ENCODE results near the gene PTPRF. TPM values are rescaled to one million over a fixed set of nuclear protein-coding genes. Genes with fewer than 3 reads are reported as not detected.

The PTPRF gene
- polyA plus RNA-seq, 3 donors = 228 to 244 (median 233) TPM

GRCh38 chr1:43600033-43601020 is 69.6 kb downstream of the PTPRF start:
- DNase-seq = no peak

DNA sequence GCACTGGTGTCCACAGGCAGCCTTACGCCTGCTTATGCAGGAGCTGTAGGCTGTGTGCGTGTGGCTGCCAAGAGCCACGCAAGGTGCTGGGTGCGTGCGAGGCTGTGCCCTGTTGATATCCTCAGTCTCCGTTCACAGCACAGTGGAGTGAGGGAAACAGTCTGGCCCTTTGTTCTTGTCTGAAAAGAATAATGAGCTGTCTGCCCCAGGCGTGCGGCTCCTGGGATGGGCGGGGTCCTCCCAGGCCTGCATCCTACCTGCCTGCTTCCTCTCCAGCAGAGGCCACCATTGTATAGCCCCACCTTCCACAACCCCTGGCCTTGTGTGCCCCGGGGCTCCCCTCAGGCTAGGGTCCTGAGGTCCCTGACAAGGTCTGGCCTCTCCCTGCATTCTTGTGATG is 72.3 kb downstream of the PTPRF start:
- no peak for DNase-seq

DNA sequence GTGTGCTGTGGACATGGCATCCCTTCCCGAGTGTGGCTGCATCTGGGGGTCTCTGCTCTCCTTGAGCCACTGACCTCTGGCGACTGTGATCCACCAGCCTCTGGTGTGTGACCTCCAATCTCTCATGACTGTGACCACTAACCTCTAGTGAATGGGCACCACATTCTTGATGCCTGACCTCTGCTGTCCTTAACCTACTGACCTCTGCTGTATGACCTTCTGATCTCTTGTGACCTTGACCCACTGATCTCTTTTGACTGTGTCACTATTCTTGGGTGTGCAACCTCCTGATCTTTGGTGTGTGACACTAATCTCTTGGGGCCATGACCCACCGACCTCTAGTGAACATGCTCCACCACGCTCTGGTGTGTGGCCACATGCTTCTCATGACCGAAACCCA is 73.5 kb downstream of the PTPRF start:
- no peak for DNase-seq

- DNase-seq = no peak
These were observed 74.5 kb downstream of the PTPRF start for GRCh38 chr1:43605157-43605556.

- DNase-seq = no peak
These were observed 75.1 kb downstream of the PTPRF start for GRCh38 chr1:43605766-43606165.

GRCh38 chr1:43606624-43607023 is 75.9 kb downstream of the PTPRF start:
- DNase-seq = no peak

DNA sequence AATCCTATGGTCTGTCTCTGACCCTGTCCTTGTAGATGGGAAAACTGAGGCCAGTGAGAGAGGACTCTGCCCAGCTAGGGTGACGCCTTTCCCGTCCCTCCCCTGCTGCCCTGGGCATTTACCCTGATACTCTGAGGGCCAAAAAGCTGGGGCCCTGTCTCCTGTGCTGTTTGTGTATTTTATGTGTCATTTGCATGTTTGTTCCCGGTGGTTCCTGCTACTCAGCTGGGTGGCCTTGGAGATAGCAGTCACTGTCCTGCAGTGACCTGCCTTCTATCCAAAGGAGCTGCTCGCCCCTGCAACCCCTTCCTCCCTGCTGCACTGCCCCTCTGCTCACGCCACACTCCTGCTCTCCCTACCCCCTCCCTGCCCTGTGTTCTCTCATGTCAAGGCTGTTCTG is 78.1 kb downstream of the PTPRF start:
- no peak for DNase-seq

DNA sequence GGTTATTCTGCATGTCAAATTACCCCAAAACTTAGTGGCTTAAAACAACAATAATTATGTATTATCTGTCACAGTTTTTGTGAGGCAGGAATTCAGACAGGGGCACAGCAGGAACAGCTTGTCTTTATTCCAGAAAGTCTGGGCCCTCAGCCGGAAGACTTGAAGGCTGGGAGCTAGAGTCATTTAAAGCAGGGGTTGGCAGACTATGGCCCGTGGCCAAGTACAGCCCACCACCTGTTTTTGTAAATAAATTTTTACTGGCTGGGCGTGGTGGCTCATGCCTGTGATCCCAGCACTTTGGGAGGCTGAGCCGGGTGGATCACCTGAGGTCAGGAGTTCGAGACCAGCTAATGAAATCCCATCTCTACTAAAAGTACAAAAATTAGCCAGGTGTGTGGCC is 79.7 kb downstream of the PTPRF start:
- DNase-seq = no peak

DNA sequence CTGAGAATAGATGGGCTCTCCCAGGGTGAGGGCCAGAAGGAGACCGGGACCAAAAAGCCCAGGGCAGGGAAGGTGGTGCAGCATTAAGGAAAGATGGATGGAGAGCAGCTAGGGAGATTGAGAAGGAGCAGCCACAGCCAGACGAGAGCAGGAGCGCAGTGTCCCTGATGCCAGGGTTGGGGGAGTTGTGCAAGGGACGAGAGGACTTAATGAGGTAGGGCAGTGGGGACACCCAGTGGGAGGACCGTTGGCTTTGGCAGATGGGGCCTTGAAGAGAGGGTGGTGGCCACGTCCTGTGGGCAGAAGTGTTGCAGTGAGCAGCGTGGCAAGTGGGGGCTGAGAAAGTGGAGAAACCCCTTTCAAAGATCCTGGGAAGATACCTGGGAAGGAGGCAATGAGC is 81.3 kb downstream of the PTPRF start:
- DNase-seq = no peak

DNA sequence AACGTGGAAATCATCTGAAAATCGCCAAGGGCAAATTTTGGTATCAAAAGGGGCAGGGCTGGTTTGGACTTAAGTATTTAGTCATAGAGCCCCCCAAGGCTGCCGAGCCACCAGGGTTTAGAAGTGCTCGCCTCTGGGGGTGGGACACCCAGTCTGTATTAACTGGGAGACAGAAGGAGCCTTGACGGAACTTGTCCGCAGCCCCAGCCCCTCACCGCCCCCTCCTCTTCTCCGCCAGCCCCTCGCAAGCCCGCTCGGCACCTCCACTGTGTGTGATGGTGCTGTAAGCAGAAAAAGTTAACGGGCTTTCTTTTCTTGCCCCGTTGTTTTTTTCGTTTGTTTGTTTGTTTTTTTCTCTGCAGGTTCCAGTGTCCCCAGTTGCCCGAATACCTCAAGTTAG is 81.7 kb downstream of the PTPRF start:
- no peak for DNase-seq

- DNase-seq = no peak
These were observed 82.6 kb downstream of the PTPRF start for GRCh38 chr1:43613075-43613942.

- no peak for DNase-seq
These were observed 83.5 kb downstream of the PTPRF start for GRCh38 chr1:43614211-43614610.

DNA sequence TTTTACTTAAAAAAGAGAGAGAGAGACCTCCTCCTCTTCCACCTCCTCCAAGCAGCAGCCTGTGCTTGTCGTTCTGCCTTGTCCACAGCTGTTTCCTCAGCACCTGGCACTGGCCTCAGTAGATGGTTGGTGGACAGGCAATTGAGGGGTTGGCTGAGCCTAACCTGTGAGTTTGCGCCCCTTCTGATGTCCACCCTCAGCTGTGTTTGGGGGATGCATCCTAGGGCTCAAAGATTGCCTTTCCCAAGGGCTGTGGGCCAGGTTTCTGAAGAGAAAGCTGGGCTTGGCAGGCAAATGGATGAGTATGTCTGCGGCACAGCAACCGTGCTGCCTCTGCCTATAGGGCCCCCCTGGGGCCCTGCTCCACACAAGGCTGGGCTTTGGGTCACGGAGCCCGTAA is 84.2 kb downstream of the PTPRF start:
- no peak for DNase-seq

GRCh38 chr1:43616383-43616782 is 85.7 kb downstream of the PTPRF start:
- DNase-seq = no peak

GRCh38 chr1:43617011-43617410 is 86.3 kb downstream of the PTPRF start:
- DNase-seq = no peak

DNA sequence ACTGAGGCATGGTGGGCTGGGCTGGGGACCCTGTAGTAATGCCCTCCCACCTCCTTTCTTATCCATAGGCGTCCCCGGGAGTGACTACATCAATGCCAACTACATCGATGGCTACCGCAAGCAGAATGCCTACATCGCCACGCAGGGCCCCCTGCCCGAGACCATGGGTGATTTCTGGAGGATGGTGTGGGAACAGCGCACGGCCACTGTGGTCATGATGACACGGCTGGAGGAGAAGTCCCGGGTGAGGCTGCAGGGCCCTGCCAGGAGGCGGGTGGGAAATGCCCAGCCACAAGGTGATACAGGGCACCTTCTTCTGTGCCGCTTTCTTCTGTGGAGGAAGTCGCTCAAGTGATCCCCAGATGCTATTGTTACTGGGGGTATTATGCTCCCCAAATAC is 87.0 kb downstream of the PTPRF start:
- no peak for DNase-seq

DNA sequence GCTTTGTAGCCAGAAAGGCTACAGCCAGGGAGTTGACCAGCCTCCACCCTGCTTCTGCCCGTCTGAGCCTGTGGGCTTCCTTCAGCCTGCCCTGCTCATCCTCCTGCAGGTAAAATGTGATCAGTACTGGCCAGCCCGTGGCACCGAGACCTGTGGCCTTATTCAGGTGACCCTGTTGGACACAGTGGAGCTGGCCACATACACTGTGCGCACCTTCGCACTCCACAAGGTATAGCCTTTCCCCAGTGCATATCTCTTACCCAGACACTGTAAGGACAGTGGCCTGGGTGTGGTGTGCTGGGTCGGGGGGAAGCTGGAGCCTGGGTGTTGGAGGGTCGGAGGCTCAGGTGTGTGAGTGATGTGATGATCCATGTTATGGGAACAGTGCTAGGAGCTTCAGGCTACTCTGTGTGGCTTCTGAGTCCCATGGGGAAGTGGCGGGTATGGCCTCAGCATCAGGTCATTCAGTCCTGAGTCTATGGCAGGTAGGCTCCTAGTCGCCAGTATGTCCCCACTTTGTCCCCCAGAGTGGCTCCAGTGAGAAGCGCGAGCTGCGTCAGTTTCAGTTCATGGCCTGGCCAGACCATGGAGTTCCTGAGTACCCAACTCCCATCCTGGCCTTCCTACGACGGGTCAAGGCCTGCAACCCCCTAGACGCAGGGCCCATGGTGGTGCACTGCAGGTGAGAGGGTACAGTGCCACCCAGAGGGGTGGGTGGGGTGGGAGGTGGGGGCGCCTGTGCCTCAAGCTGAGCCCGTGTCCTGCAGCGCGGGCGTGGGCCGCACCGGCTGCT is 88.0 kb downstream of the PTPRF start:
- no peak for DNase-seq

GRCh38 chr1:43619314-43619790 is 88.7 kb downstream of the PTPRF start:
- no peak for DNase-seq

DNA sequence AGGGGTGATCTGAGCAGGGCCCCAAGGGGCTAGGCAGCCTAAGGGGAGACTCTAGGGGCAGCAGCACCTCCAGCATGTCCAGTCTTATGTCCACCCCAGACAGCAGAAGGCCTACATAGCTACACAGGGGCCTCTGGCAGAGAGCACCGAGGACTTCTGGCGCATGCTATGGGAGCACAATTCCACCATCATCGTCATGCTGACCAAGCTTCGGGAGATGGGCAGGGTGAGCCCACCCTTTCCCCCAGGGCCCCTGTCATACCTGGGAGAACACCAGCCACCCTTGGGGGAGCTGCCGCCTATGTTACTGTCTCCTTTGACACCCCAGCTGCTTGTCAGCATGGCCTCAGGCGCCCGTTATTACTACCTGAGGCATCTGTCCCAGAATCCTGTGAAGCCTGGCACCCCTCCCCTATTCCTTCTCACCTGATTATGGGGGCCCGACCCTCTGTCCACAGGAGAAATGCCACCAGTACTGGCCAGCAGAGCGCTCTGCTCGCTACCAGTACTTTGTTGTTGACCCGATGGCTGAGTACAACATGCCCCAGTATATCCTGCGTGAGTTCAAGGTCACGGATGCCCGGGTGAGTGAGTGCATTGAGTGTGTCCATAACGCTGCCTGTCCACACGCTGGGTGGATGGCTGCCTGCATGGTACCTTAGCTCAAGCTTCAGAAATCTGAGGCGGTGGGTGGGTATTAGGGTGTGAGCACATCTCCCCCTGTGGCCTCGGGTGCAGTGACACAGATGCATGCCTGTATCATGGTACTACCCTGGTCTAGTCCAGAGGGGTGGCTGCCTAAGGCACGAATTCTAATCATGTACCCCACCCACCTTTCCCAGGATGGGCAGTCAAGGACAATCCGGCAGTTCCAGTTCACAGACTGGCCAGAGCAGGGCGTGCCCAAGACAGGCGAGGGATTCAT is 89.6 kb downstream of the PTPRF start:
- DNase-seq = no peak

DNA sequence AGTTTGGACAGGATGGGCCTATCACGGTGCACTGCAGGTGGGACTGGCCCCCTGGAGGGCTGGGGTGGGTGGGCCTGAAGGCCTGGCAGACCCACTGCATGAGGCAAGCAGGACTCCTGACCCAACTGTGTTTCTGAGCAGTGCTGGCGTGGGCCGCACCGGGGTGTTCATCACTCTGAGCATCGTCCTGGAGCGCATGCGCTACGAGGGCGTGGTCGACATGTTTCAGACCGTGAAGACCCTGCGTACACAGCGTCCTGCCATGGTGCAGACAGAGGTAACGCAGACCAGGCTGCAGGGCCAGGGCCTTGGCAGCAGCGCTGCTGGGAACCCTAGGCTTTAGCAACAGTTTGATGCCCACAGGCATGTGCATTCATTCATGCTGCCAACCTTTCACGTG is 90.3 kb downstream of the PTPRF start:
- no peak for DNase-seq

- no peak for DNase-seq
These were observed 90.7 kb downstream of the PTPRF start for GRCh38 chr1:43621386-43621785.

Data from renal pelvis (tissue), 4 donors.